PFSK-1 (cell line): ENCODE data around the gene SURF2.

Experiments used
- POLR2AphosphoS5 ChIP-seq: IDR thresholded peaks from 2 replicates; pipeline ENCODE4 v1.6.1; 2012; ENCODE audit warnings: low read depth, mild to moderate bottlenecking, control low read depth, low read length, moderate library complexity
- SIN3A ChIP-seq: IDR thresholded peaks from 2 replicates; pipeline ENCODE4 v1.6.1; 2012; ENCODE audit warnings: mild to moderate bottlenecking, low read length, moderate library complexity, borderline replicate concordance; ENCODE audit not compliant: insufficient read depth

GRCh38 chr9:133393399-133393798 is 37.0 kb downstream of the SURF2 start:
- TF ChIP-seq SIN3A, result no peak
- no peak for TF ChIP-seq POLR2AphosphoS5
